Gastroesophageal sphincter (tissue), 4 donors: ENCODE results near the gene FARSA. TPM values are rescaled to one million over a fixed set of nuclear protein-coding genes. Genes with fewer than 3 reads are reported as not detected.
"Not testable (repeated sequence)": the region's sequence is repeated elsewhere in the genome, so short reads cannot be mapped to it uniquely, and the experiment has no call there.

Source experiments
- ATAC-seq: fragments of 150-250 bp; one replicate; pipeline ENCODE4 v1.9.1; 2016; ENCODE audit warnings: mild to moderate bottlenecking, moderate library complexity
- H3K27ac ChIP-seq, 4 donors: fragments of 200-600 bp; sonication (generic) in 3 of 4; 1 replicate in 3 of 4; 2 replicates in 1 of 4; pipeline ENCODE4 v1.5.1; 2016 to 2019
- H3K27me3 ChIP-seq: fragments of 200-600 bp; sonication (generic); one replicate; pipeline ENCODE4 v1.5.1; 2019
- H3K36me3 ChIP-seq, 2 donors: fragments of 200-600 bp; sonication (generic); one replicate each; pipeline ENCODE4 v1.5.1; 2019; ENCODE audit warnings: control low read depth in 1 of 2
- H3K4me1 ChIP-seq, 3 donors: fragments of 200-600 bp; sonication (generic); 1 replicate in 2 of 3; 2 replicates in 1 of 3; pipeline ENCODE4 v1.5.1; 2016 to 2019; ENCODE audit warnings: control low read depth in 2 of 3
- H3K4me3 ChIP-seq, 2 donors: fragments of 200-600 bp; sonication (generic); one replicate each; pipeline ENCODE4 v1.5.1; 2019; ENCODE audit warnings: mild to moderate bottlenecking in 1 of 2, moderate library complexity in 1 of 2
- H3K9me3 ChIP-seq, 3 donors: fragments of 200-600 bp; sonication (generic); one replicate each; pipeline ENCODE4 v1.5.1; 2017 to 2019; ENCODE audit warnings: control low read depth in 2 of 3
- EP300 ChIP-seq: sonication (generic); formaldehyde crosslinking; IDR thresholded peaks from one replicate; pipeline ENCODE4 v1.6.1; 2017; ENCODE audit warnings: antibody characterized with exemption, mild to moderate bottlenecking
- POLR2A ChIP-seq, 2 donors: fragments of 450-650 bp; IDR thresholded peaks; one replicate each; pipeline ENCODE4 v1.6.1; 2017; ENCODE audit warnings: antibody characterized with exemption in 2 of 2, mild to moderate bottlenecking in 2 of 2, moderate library complexity in 1 of 2
- POLR2AphosphoS5 ChIP-seq: sonication (generic); formaldehyde crosslinking; IDR thresholded peaks from one replicate; pipeline ENCODE4 v1.6.1; 2017; ENCODE audit warnings: antibody characterized with exemption
- WGBS, 2 donors: methylation state at CpG; one replicate each; pipeline ENCODE4 v1.1.5; 2018; ENCODE audit warnings: low coverage in 1 of 2; 5-methylcytosine and 5-hydroxymethylcytosine counted together
- total RNA-seq, 4 donors: library from RNA; depleted of rRNA; stranded (reverse); fragments of >200 nt; gene quantifications; one replicate each; pipeline ENCODE4 v1.1.0, GENCODE V29; 2016
- TF ChIP-seq, protein P1 (sequence below), 4 experiments: fragments of 200-600 bp in 2 of 4; fragments of 450-650 bp in 2 of 4; sonication (generic) in 1 of 4; IDR thresholded peaks; one replicate each; pipeline ENCODE4 v1.5.1; 2017 to 2019; ENCODE audit warnings: antibody characterized with exemption in 4 of 4, mild to moderate bottlenecking in 2 of 4, moderate library complexity in 2 of 4

Gene FARSA
- total RNA-seq, 4 donors from 2014 or later: 32.2 to 36.1 (median 33.2) TPM

DNA sequence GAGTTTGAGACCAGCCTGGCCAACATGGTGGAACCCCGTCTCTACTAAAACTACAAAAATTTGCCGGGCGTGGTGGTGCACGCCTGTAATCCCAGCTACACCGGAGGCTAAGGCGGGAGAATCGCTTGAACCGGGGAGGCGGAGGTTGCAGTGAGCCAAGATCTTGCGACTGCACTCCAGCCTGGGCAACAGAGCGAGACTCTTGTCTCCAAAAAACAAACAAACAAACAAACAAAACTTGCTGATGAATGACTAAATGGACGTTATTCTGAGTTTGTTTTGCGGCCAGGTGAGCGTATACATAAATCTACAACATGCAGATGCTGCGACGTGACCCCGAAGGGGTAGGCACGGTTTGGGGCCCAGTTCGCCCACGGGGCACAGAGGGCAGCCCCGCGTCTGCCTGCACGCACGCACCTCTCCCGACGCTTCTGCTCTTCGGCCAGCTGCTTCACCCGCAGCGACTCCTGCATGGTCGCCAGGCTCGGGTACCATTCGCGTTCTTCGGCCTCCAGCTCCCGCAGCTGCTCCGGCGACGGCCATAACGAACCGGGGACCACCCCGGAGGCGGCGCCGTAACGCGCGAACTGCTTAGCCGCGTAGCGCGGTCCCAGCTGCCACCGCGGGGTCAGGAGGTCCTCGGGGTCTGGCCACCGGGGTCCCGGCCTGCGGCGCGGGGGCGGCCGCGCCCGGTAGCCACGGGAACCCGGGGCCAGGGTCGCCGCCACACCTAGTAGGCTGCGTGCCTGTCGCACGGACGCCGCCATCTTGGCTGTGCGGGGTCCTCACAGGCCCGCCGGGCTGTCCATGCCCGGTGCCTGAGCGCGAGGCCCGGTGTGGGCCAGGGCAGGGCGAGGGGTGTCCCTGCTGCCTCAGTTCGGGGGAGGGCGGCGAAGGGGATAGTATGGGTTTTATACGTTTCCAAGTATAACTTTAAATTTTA, 23.2 kb upstream of the FARSA start, which contains the start of gene GADD45GIP1:
Gene GADD45GIP1 (minus strand): TSS at position 778 of the 943 bp plus-strand sequence. CDS start 11 bp downstream, at position 767.
- H3K27me3 ChIP-seq: no peaks in the 10 kb centered on the region
- H3K27ac ChIP-seq: peak within 1 kb of the TSS; percentile 66 to 94 (median 88)
- ATAC-seq: peak; percentile 94
- no peaks in the 10 kb centered on the region for H3K9me3 ChIP-seq
- peak within 1 kb of the TSS; percentile 86 to 93 for H3K4me3 ChIP-seq
- WGBS, 2 donors: 0 to 15% methylated on average over 5 to 18 of the region's 84 CpGs
- H3K36me3 ChIP-seq: peaks cover 0 to 34% of the 10 kb centered on the region in 2 donors
- peaks cover 0 to 55% (median 21%) of the 10 kb centered on the region in 3 donors for H3K4me1 ChIP-seq
- peak; percentile 75 for TF ChIP-seq POLR2AphosphoS5
- TF ChIP-seq EP300: no peak
- TF ChIP-seq, protein P1, sequence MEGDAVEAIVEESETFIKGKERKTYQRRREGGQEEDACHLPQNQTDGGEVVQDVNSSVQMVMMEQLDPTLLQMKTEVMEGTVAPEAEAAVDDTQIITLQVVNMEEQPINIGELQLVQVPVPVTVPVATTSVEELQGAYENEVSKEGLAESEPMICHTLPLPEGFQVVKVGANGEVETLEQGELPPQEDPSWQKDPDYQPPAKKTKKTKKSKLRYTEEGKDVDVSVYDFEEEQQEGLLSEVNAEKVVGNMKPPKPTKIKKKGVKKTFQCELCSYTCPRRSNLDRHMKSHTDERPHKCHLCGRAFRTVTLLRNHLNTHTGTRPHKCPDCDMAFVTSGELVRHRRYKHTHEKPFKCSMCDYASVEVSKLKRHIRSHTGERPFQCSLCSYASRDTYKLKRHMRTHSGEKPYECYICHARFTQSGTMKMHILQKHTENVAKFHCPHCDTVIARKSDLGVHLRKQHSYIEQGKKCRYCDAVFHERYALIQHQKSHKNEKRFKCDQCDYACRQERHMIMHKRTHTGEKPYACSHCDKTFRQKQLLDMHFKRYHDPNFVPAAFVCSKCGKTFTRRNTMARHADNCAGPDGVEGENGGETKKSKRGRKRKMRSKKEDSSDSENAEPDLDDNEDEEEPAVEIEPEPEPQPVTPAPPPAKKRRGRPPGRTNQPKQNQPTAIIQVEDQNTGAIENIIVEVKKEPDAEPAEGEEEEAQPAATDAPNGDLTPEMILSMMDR (IDR thresholded peaks at IDR 0.05): peak in 2 of 4 experiments; percentile 4 to 10
- TF ChIP-seq POLR2A (IDR thresholded peaks at IDR 0.05): peak; percentile 66 to 71

GRCh38 chr19:12955996-12956395, 22.5 kb upstream of the FARSA start:
- Histone ChIP-seq H3K27ac (peak overlapping the region in 3 of 4 donors; percentile 86 to 94 (median 91)), H3K4me1 (peaks cover 0 to 57% (median 21%) of the 10 kb centered on the region in 3 donors), H3K27me3 (no peaks in the 10 kb centered on the region), H3K4me3 (peak overlapping the region; percentile 86 to 93), H3K36me3 (peaks cover 0 to 42% of the 10 kb centered on the region in 2 donors), H3K9me3 (no peaks in the 10 kb centered on the region)
- WGBS, 2 donors: 49 to 51% methylated on average over 3 to 7 of the region's 12 CpGs
- no peak for ATAC-seq
- TF ChIP-seq EP300 (no peak), POLR2A (IDR thresholded peaks at IDR 0.05) (no peak), POLR2AphosphoS5 (no peak)
- TF ChIP-seq, protein P1 (IDR thresholded peaks at IDR 0.05): no peak

DNA sequence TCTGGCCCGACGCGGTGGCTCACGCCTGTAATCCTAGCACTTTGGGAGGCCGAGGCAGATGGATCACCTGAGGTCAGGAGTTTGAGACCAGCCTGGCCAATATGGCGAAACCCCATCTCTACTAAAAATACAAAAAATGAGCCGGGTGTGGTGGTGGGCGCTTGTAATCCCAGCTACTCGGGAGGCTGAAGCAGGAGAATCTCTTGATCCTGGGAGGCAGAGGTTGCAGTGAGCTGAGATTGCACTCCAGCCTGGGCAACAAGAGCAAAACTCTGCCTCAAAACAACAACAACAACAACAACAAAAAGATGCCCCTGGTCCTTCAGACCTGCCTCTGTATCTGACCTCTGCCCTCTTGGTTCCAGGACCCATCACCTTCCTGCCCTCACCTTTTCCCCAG, 22.1 kb upstream of the FARSA start:
- Histone ChIP-seq H3K4me1 (peaks cover 0 to 57% (median 21%) of the 10 kb centered on the region in 3 donors), H3K36me3 (peaks cover 0 to 46% of the 10 kb centered on the region in 2 donors), H3K27ac (peak overlapping the region in 3 of 4 donors; percentile 86 to 94 (median 91)), H3K4me3 (peak overlapping the region in 1 of 2 donors; percentile 93)
- ATAC-seq, H3K27me3 ChIP-seq, H3K9me3 ChIP-seq: not testable (repeated sequence)
- WGBS, 2 donors: 61% methylated on average over 3 of the region's 9 CpGs; no CpG with 5 or more reads in 1 of the 2 donors

DNA sequence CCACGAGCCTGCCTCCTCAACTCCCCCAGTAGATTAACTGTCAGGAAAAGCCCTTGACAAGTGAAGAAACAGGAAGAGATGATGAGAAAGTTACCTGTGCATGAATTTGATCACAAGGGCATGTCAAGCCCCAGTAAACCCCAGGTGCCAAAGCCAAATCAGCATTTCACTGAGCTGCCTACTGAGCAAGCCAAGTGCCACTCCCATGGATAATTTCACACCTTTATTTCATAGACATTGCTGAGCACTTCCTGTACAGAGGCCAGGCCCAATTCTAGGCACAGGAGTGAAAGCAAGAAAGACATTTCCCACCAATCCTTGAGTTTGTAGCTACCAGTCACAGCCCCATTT, 21.1 kb upstream of the FARSA start:
- TF ChIP-seq, protein P1 (IDR thresholded peaks at IDR 0.05): no peak
- TF ChIP-seq POLR2A (IDR thresholded peaks at IDR 0.05): no peak
- TF ChIP-seq POLR2AphosphoS5: no peak
- Histone ChIP-seq H3K36me3 (peaks cover 0 to 56% of the 10 kb centered on the region in 2 donors), H3K27me3 (no peaks in the 10 kb centered on the region), H3K9me3 (no peaks in the 10 kb centered on the region), H3K27ac (peak overlapping the region in 3 of 4 donors; percentile 26 to 71 (median 68)), H3K4me1 (peaks cover 0 to 57% (median 21%) of the 10 kb centered on the region in 3 donors), H3K4me3 (no peak overlapping the region)
- 50% methylated on average over 1 of the region's 1 CpG; no CpG with 5 or more reads in 1 of the 2 donors for WGBS, 2 donors
- no peak for ATAC-seq

- H3K9me3 ChIP-seq: no peaks in the 10 kb centered on the region
- WGBS, 2 donors: 17 to 64% methylated on average over 3 to 6 of the region's 12 CpGs
- no peak for TF ChIP-seq POLR2A (IDR thresholded peaks at IDR 0.05)
- TF ChIP-seq, protein P1 (IDR thresholded peaks at IDR 0.05): no peak
- no peak for TF ChIP-seq POLR2AphosphoS5
- TF ChIP-seq EP300: no peak
- H3K4me1 ChIP-seq: peaks cover 0 to 57% (median 21%) of the 10 kb centered on the region in 3 donors
- ATAC-seq: no peak
- peak overlapping the region in 3 of 4 donors; percentile 34 to 71 (median 68) for H3K27ac ChIP-seq
- H3K4me3 ChIP-seq: no peak overlapping the region
- H3K36me3 ChIP-seq: peaks cover 0 to 62% of the 10 kb centered on the region in 2 donors
- no peaks in the 10 kb centered on the region for H3K27me3 ChIP-seq
These were observed 20.5 kb upstream of the FARSA start for GRCh38 chr19:12953799-12954611.
